PC-3 (cell line): Measurements from ENCODE around the gene LINC01488. TPM values are rescaled to one million over a fixed set of nuclear protein-coding genes. Genes with fewer than 3 reads are reported as not detected.

Experiments used
- ATAC-seq: fragments of 200-7000 bp; cut with Tn5 transposase; 2 replicates; pipeline ENCODE4 v1.9.1; 2020; ENCODE audit warnings: mild to moderate bottlenecking, moderate library complexity
- BruUV-seq: library from RNA; stranded (reverse); fragments of 400-500 nt; replicated peaks from 2 replicates; lab custom pipeline; 2021; lab: Mats Ljungman, UMichigan
- CTCF ChIA-PET: fragments of 300-600 bp; sonication (Branson Sonifier 250); formaldehyde crosslinking; loops from one replicate; lab custom pipeline; 2022; ENCODE audit warnings: antibody characterized with exemption; lab: Charles Lee
- POLR2A ChIA-PET: fragments of 300-600 bp; sonication (Branson Sonifier 250); formaldehyde crosslinking; loops from one replicate; lab custom pipeline; 2022; ENCODE audit warnings: antibody characterized with exemption; ENCODE audit not compliant: unreplicated experiment; lab: Charles Lee
- DNase-seq: peaks from one replicate; pipeline ENCODE4 v3.0.0-alpha.2; 2015
- H2AFZ ChIP-seq: fragments of 300-600 bp; sonication (generic); 2 replicates; pipeline ENCODE4 v1.6.0; 2016; ENCODE audit warnings: antibody characterized with exemption, low read length
- H3F3A ChIP-seq: fragments of 300-600 bp; sonication (generic); one replicate; pipeline ENCODE4 v1.6.0; 2017; ENCODE audit warnings: antibody characterized with exemption, low read length, control low read depth, mild to moderate bottlenecking; ENCODE audit not compliant: unreplicated experiment
- H3K27ac ChIP-seq: fragments of 300-600 bp; sonication (generic); 2 replicates; pipeline ENCODE4 v1.5.1; 2016; ENCODE audit warnings: mild to moderate bottlenecking, low read length
- H3K27me3 ChIP-seq: fragments of 300-600 bp; sonication (generic); 2 replicates; pipeline ENCODE4 v1.6.1; 2016; ENCODE audit warnings: low read length, mixed read lengths
- H3K36me3 ChIP-seq: fragments of 300-600 bp; sonication (generic); 2 replicates; pipeline ENCODE4 v1.6.1; 2016; ENCODE audit warnings: low read depth, mixed run types, low read length, mixed read lengths
- H3K4me1 ChIP-seq: fragments of 300-600 bp; sonication (generic); 2 replicates; pipeline ENCODE4 v1.5.1; 2016; ENCODE audit warnings: low read length; ENCODE audit not compliant: insufficient read depth
- H3K4me2 ChIP-seq: fragments of 300-600 bp; sonication (generic); 2 replicates; pipeline ENCODE4 v1.6.0; 2016; ENCODE audit warnings: low read length
- H3K4me3 ChIP-seq: fragments of 300-600 bp; sonication (generic); 2 replicates; pipeline ENCODE4 v1.5.1; 2016; ENCODE audit warnings: mild to moderate bottlenecking, low read length, mixed read lengths
- H3K79me2 ChIP-seq: fragments of 300-600 bp; sonication (generic); 2 replicates; pipeline ENCODE4 v1.6.1; 2017; ENCODE audit warnings: low read length, mixed read lengths
- H3K9ac ChIP-seq: fragments of 300-600 bp; sonication (generic); 2 replicates; pipeline ENCODE4 v1.6.0; 2016; ENCODE audit warnings: mild to moderate bottlenecking, low read length
- H3K9me2 ChIP-seq: fragments of 300-600 bp; sonication (generic); replicated peaks from 2 replicates; pipeline ENCODE4 v1.6.1; 2016; ENCODE audit warnings: mixed run types, low read length, mixed read lengths
- H3K9me3 ChIP-seq: fragments of 300-600 bp; sonication (generic); 2 replicates; pipeline ENCODE4 v1.6.1; 2016; ENCODE audit warnings: low read length, mixed read lengths
- H4K20me1 ChIP-seq: fragments of 300-600 bp; sonication (generic); 2 replicates; pipeline ENCODE4 v1.6.1; 2016; ENCODE audit warnings: low read length, mixed read lengths
- EZH2 ChIP-seq: fragments of 300-600 bp; sonication (generic); IDR thresholded peaks from one replicate; pipeline ENCODE4 v1.6.1; 2017; ENCODE audit warnings: antibody characterized with exemption, mild to moderate bottlenecking, low read length; ENCODE audit not compliant: unreplicated experiment
- EZH2phosphoT487 ChIP-seq: fragments of 300-600 bp; sonication (generic); IDR thresholded peaks from 2 replicates; pipeline ENCODE4 v1.6.1; 2018; ENCODE audit warnings: mild to moderate bottlenecking, antibody characterized with exemption, low read length, borderline replicate concordance
- intact Hi-C: fragments of 100-400 bp; cut with micrococcal nuclease; formaldehyde crosslinking; loops from 2 replicates; pipeline ENCODE4 v1.9.0; 2023
- total RNA-seq: library from RNA; depleted of rRNA; stranded (reverse); fragments of >200 nt; gene quantifications from 2 replicates; pipeline ENCODE4 v1.2.3, GENCODE V29; 2014
- TF ChIP-seq, protein P1 (sequence below): fragments of 300-600 bp; sonication (generic); conservative IDR thresholded peaks from 2 replicates; pipeline ENCODE4 v1.5.1; 2017; ENCODE audit warnings: antibody characterized with exemption, low read depth, mild to moderate bottlenecking, low read length

The LINC01488 gene
- total RNA-seq, 1 experiment from 2014 or later, result not detected

DNA sequence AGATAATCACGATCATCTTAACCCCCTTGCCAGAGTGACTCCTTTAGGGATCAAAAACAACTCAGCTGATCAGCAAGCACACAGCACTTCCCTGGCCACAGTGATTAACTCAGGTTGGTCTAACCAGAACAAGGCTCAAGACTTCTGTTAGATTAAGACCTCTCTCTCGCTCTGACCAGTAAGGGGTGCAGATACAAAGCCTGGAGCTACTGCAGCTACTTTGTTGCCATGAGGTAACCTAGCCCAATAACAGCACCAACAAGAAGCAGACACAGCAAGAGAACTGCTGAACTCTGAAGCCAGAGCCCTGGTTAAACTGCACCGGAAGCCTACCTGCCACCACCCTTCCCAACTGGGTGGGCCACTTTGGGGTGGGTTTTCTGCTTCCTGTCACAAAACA, 42.0 kb downstream of the LINC01488 start:
- ChIA-PET CTCF (no interaction called here), POLR2A (no interaction called here)
- H3K9ac ChIP-seq, result no peak overlapping the region
- H3K4me1 ChIP-seq, result peaks cover 5% of the 10 kb centered on the region; the same call in 1 of the 2 replicates
- H3K4me3 ChIP-seq, result no peak overlapping the region
- H3K4me2 ChIP-seq, result no peak overlapping the region
- DNase-seq (no peak), ATAC-seq (no peak)
- H3K9me3 ChIP-seq, result no peaks in the 10 kb centered on the region
- no peaks in the 10 kb centered on the region for H3K9me2 ChIP-seq
- no TSS peak for BruUV-seq
- TF ChIP-seq, protein P1, sequence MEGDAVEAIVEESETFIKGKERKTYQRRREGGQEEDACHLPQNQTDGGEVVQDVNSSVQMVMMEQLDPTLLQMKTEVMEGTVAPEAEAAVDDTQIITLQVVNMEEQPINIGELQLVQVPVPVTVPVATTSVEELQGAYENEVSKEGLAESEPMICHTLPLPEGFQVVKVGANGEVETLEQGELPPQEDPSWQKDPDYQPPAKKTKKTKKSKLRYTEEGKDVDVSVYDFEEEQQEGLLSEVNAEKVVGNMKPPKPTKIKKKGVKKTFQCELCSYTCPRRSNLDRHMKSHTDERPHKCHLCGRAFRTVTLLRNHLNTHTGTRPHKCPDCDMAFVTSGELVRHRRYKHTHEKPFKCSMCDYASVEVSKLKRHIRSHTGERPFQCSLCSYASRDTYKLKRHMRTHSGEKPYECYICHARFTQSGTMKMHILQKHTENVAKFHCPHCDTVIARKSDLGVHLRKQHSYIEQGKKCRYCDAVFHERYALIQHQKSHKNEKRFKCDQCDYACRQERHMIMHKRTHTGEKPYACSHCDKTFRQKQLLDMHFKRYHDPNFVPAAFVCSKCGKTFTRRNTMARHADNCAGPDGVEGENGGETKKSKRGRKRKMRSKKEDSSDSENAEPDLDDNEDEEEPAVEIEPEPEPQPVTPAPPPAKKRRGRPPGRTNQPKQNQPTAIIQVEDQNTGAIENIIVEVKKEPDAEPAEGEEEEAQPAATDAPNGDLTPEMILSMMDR, result no peak
- TF ChIP-seq EZH2phosphoT487, result no peak
- H3F3A ChIP-seq, result no peaks in the 10 kb centered on the region
- H2AFZ ChIP-seq, result no peak overlapping the region
- intact Hi-C loops, result no loop called here
- no peaks in the 10 kb centered on the region for H3K27me3 ChIP-seq
- no peaks in the 10 kb centered on the region for H3K79me2 ChIP-seq
- no peak overlapping the region for H3K27ac ChIP-seq
- no peaks in the 10 kb centered on the region for H3K36me3 ChIP-seq
- no peaks in the 10 kb centered on the region for H4K20me1 ChIP-seq

DNA sequence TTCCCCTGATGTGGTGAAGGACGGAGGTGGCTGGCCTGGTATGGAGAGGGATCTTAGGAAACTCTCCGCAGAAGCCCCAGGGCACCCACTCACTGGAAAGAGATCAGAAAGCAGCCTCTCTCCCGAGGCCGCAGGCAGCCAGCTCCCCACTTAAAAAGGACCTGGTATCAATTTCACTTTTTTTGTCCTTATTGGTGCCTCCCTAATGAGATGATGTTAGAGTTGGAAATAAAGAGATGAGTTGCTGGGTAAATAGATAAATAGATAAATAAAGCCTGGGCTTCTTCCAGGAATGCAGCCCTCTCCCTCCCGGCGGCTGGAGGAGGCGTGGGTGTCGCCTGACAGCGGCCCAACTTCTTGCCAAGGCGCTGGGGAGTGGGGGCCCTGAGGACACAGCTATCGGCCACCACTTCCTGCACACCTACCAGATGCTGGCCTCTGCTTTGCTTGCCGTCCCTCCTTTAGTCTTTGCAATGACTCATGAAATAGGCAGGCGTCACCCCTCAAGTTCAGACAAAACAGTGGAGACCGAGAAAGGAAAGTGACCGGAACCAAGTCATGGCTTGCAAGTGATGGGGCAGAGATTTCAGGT, 42.9 kb downstream of the LINC01488 start:
- ChIA-PET POLR2A (no interaction called here), CTCF (no interaction called here)
- ATAC-seq, result peak; percentile 35; the same call in 1 of the 2 replicates
- no peak overlapping the region for H3K4me3 ChIP-seq
- no peaks in the 10 kb centered on the region for H4K20me1 ChIP-seq
- H3K4me2 ChIP-seq, result no peak overlapping the region
- no peak for TF ChIP-seq EZH2phosphoT487
- TF ChIP-seq EZH2, result no peak
- TF ChIP-seq, protein P1, result no peak
- peaks cover 5% of the 10 kb centered on the region; the same call in 1 of the 2 replicates for H3K4me1 ChIP-seq
- no peaks in the 10 kb centered on the region for H3K27me3 ChIP-seq
- no TSS peak for BruUV-seq
- no peak overlapping the region for H2AFZ ChIP-seq
- no peaks in the 10 kb centered on the region for H3K9me2 ChIP-seq
- no peaks in the 10 kb centered on the region for H3K36me3 ChIP-seq
- no peaks in the 10 kb centered on the region for H3K79me2 ChIP-seq
- intact Hi-C loops, result no loop called here
- H3K9me3 ChIP-seq, result no peaks in the 10 kb centered on the region
- no peak overlapping the region for H3K9ac ChIP-seq
- peak; percentile 26 for DNase-seq
- H3F3A ChIP-seq, result no peaks in the 10 kb centered on the region
- H3K27ac ChIP-seq, result no peak overlapping the region

DNA sequence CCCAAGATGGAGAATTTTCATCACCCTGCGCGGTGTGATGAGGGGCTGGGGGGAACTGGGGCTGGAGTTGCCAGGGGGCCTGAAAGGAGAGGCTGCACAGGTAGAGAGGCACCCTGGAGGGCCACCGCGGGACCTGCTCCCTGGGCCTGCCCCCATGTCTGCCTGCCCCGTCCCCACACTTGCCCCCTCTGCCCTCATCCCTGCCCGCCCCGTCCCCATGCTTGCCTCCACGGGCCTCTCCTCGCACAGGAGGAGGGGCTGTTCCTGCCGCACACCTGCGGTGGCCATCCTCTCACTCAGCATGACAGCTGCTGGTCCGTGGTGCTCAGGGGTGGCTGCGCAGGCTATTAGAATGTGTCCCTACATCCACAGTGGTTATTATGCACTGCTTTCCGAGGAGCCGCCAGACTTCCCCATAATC, 43.5 kb downstream of the LINC01488 start:
- H3K9me2 ChIP-seq, result no peaks in the 10 kb centered on the region
- intact Hi-C loops, result no loop called here
- no peaks in the 10 kb centered on the region for H4K20me1 ChIP-seq
- no peak overlapping the region for H3K9ac ChIP-seq
- H3K79me2 ChIP-seq, result no peaks in the 10 kb centered on the region
- H3K27ac ChIP-seq, result no peak overlapping the region
- TF ChIP-seq EZH2, result no peak
- TF ChIP-seq, protein P1, result no peak
- TF ChIP-seq EZH2phosphoT487, result no peak
- no peak overlapping the region for H3K4me2 ChIP-seq
- no peaks in the 10 kb centered on the region for H3K36me3 ChIP-seq
- BruUV-seq, result no TSS peak
- H2AFZ ChIP-seq, result no peak overlapping the region
- no peak for DNase-seq
- H3F3A ChIP-seq, result no peaks in the 10 kb centered on the region
- ChIA-PET CTCF (no interaction called here), POLR2A (no interaction called here)
- H3K27me3 ChIP-seq, result no peaks in the 10 kb centered on the region
- H3K4me1 ChIP-seq, result peaks cover 5% of the 10 kb centered on the region; the same call in 1 of the 2 replicates
- H3K9me3 ChIP-seq, result no peaks in the 10 kb centered on the region
- ATAC-seq, result no peak
- H3K4me3 ChIP-seq, result no peak overlapping the region
